Measurements from ENCODE around the gene TMEM59L. TPM values are rescaled to one million over a fixed set of nuclear protein-coding genes. Genes with fewer than 3 reads are reported as not detected.
A peak's percentile ranks its signal among the peaks of the same experiment; 100 is the strongest.

The TMEM59L gene
- total and polyA plus RNA-seq, 2 of the 13 experiments (the other 11 are each of a cell fraction or from before 2014, with no cell fraction given) = 0.97 to 5.5 TPM

GRCh38 chr19:18588611-18589379 is 23.9 kb upstream of the TMEM59L start, which contains the start of gene REX1BD:
TSS of gene REX1BD (plus strand) at chr19:18588798. CDS start at chr19:18588802, 4 bp downstream.
- no peaks in the 10 kb centered on the region for H3K79me2 ChIP-seq (ENCODE audit: insufficient read depth, low read length)
- H3K4me3 ChIP-seq (replicated peaks in 1 of 3; ENCODE audit: insufficient read depth in 1 of 3, low read depth in 2 of 3, low read length in 3 of 3) = peak within 1 kb of the TSS; percentile 59 to 85 (median 68)
- H4K20me1 ChIP-seq (ENCODE audit: insufficient read depth, low read length) = no peaks in the 10 kb centered on the region
- CTCF ChIA-PET (ENCODE audit: low intra/inter-chr PET ratio, low total read pairs) = no interaction called here
- FAIRE-seq = no peak
- peak within 1 kb of the TSS; percentile 75 for H3K9ac ChIP-seq (ENCODE audit: insufficient read depth, low read depth, low read length)
- peak within 1 kb of the TSS; percentile 96 for H3K4me2 ChIP-seq (ENCODE audit: low read depth, low read length)
- WGBS (ENCODE audit: low lambda C conversion rate) = under 1% methylated on average over 22 of the region's 72 CpGs
- peak within 1 kb of the TSS; percentile 92 for H3K27ac ChIP-seq (ENCODE audit: extremely low read length, insufficient read depth, low read length)
- no peaks in the 10 kb centered on the region; a peak in 1 of 5 replicates for H3K27me3 ChIP-seq (ENCODE audit: control insufficient read depth in 1 of 2, insufficient read depth in 2 of 2, low read length in 2 of 2)
- in situ Hi-C loops (cut with HindIII; ENCODE audit: extremely low pct_ligation_motif_present, low pct_unique_long_range_greater_than_20kb) = no loop called here
- H3K36me3 ChIP-seq (replicated peaks in 1 of 2; ENCODE audit: control insufficient read depth in 1 of 2, insufficient read depth in 2 of 2, low read length in 2 of 2) = peaks cover 0 to 9% of the 10 kb centered on the region in 2 experiments; a peak in 1 of 5 replicates
- POLR2A ChIA-PET = interaction anchor here (0.7 to 3.2 kb wide), 26 partner anchors 10 to 365 kb away, joined by 3 to 74 read pairs (median 4); partner anchors contain the start of genes CRLF1, ELL, KXD1 and TMEM59L
- peaks cover 33% of the 10 kb centered on the region for H3K4me1 ChIP-seq (ENCODE audit: insufficient read depth, low read length)
- no TSS peak for BruUV-seq (replicated peaks)
- DNase-seq (ENCODE audit: low spot score) = peak; percentile 78
- intact Hi-C loops (cut with micrococcal nuclease; ENCODE audit: unreplicated experiment) = loop anchor here (1.0 to 2.0 kb wide), 2 partner anchors 86 to 120 kb away; no protein-coding TSS in a partner anchor
- ATAC-seq = peak; percentile 84
- no peaks in the 10 kb centered on the region for H3K9me3 ChIP-seq (ENCODE audit: low read length)
- no peak within 1 kb of the TSS for H2AFZ ChIP-seq (ENCODE audit: low read length)
- TF ChIP-seq ZNF792 (CRISPR knock-in tag; IDR thresholded peaks at IDR 0.05) = peak; percentile 46; the same call in 1 of the 2 replicates
- 0 out of 2 replicates have a peak, but pooled peaks have one; percentile 3 for TF ChIP-seq KIAA2018 (CRISPR knock-in tag; IDR thresholded peaks at IDR 0.05; ENCODE audit: borderline replicate concordance)
- TF ChIP-seq ZNF572 (CRISPR knock-in tag; IDR thresholded peaks at IDR 0.05) = no peak; the same call in 1 of the 2 replicates
- TF ChIP-seq SMARCE1 (IDR thresholded peaks at IDR 0.05; ENCODE audit: borderline replicate concordance) = no peak
- TF ChIP-seq ZBTB38 (CRISPR knock-in tag; IDR thresholded peaks at IDR 0.05) = no peak; the same call in 1 of the 2 replicates
- TF ChIP-seq NKX3-1 (CRISPR knock-in tag; IDR thresholded peaks at IDR 0.05) = peak; percentile 53; the same call in 1 of the 2 replicates
- TF ChIP-seq, protein P1, sequence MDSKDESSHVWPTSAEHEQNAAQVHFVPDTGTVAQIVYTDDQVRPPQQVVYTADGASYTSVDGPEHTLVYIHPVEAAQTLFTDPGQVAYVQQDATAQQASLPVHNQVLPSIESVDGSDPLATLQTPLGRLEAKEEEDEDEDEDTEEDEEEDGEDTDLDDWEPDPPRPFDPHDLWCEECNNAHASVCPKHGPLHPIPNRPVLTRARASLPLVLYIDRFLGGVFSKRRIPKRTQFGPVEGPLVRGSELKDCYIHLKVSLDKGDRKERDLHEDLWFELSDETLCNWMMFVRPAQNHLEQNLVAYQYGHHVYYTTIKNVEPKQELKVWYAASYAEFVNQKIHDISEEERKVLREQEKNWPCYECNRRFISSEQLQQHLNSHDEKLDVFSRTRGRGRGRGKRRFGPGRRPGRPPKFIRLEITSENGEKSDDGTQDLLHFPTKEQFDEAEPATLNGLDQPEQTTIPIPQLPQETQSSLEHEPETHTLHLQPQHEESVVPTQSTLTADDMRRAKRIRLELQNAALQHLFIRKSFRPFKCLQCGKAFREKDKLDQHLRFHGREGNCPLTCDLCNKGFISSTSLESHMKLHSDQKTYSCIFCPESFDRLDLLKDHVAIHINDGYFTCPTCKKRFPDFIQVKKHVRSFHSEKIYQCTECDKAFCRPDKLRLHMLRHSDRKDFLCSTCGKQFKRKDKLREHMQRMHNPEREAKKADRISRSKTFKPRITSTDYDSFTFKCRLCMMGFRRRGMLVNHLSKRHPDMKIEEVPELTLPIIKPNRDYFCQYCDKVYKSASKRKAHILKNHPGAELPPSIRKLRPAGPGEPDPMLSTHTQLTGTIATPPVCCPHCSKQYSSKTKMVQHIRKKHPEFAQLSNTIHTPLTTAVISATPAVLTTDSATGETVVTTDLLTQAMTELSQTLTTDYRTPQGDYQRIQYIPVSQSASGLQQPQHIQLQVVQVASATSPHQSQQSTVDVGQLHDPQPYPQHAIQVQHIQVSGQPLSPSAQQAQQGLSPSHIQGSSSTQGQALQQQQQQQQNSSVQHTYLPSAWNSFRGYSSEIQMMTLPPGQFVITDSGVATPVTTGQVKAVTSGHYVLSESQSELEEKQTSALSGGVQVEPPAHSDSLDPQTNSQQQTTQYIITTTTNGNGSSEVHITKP (CRISPR knock-in tag; IDR thresholded peaks at IDR 0.05; ENCODE audit: low read depth) = no peak
- no peak for TF ChIP-seq GPN1 (CRISPR knock-in tag; IDR thresholded peaks at IDR 0.05; ENCODE audit: borderline replicate concordance)
- TF ChIP-seq NCOA1 (CRISPR knock-in tag; IDR thresholded peaks at IDR 0.05) = no peak; the same call in 1 of the 2 replicates
- no peak for TF ChIP-seq NR2F1 (CRISPR knock-in tag; IDR thresholded peaks at IDR 0.05)
- TF ChIP-seq ZNF790 (CRISPR knock-in tag; IDR thresholded peaks at IDR 0.05; ENCODE audit: borderline replicate concordance) = no peak
